Measurements from ENCODE around the gene CNTF. TPM values are rescaled to one million over a fixed set of nuclear protein-coding genes. Genes with fewer than 3 reads are reported as not detected.
"Not testable (repeated sequence)": the region's sequence is repeated elsewhere in the genome, so short reads cannot be mapped to it uniquely, and the experiment has no call there.

CNTF gene
- total RNA-seq = 0.99 and 1.1 TPM in 2 replicates

- no peak for DNase-seq (ENCODE audit: low read depth in 2 of 2)
Observed at GRCh38 chr11:58622344-58622743, at the start of gene CNTF. Gene CNTF, plus strand, starts transcription at chr11:58622665. Its CDS starts 88 bp downstream, at chr11:58622753.

- not testable (repeated sequence) for DNase-seq (ENCODE audit: low read depth in 2 of 2)
Observed at GRCh38 chr11:58572906-58573305, 49.6 kb upstream of the CNTF start.

- peak; percentile 45 to 88 for DNase-seq (ENCODE audit: low read depth in 2 of 2)
Observed at GRCh38 chr11:58573451-58574104, 48.9 kb upstream of the CNTF start.

GRCh38 chr11:58574881-58575280 is 47.6 kb upstream of the CNTF start:
- DNase-seq (ENCODE audit: low read depth in 2 of 2) = peak in 1 of 2 donors; percentile 20

GRCh38 chr11:58575377-58576020 is 47.0 kb upstream of the CNTF start, which contains the start of gene LPXN:
Gene LPXN, minus strand, starts transcription at chr11:58575856. Its CDS starts 84 bp downstream, at chr11:58575772.
- peak in 1 of 2 donors; percentile 69 for DNase-seq (ENCODE audit: low read depth in 2 of 2)

- DNase-seq (ENCODE audit: low read depth in 2 of 2) = peak; percentile 48 to 61
Observed at GRCh38 chr11:58576887-58577471, 45.5 kb upstream of the CNTF start.

- DNase-seq (ENCODE audit: low read depth in 2 of 2) = peak; percentile 63 to 97
Observed at GRCh38 chr11:58577555-58578135, 44.8 kb upstream of the CNTF start.

- peak; percentile 97 to 99 for DNase-seq (ENCODE audit: low read depth in 2 of 2)
Observed at GRCh38 chr11:58578136-58578634, 44.3 kb upstream of the CNTF start.

GRCh38 chr11:58578635-58579191 is 43.8 kb upstream of the CNTF start, which contains the start of gene ZFP91:
Gene ZFP91, plus strand, starts transcription at chr11:58579063. Its CDS starts 219 bp downstream, at chr11:58579282.
- peak; percentile 98 to 99 for DNase-seq (ENCODE audit: low read depth in 2 of 2)

GRCh38 chr11:58579192-58580129 is 43.0 kb upstream of the CNTF start:
- peak; percentile 94 to 96 for DNase-seq (ENCODE audit: low read depth in 2 of 2)

- no peak for DNase-seq (ENCODE audit: low read depth in 2 of 2)
Observed at GRCh38 chr11:58580311-58580710, 42.2 kb upstream of the CNTF start.

GRCh38 chr11:58582437-58582836 is 40.0 kb upstream of the CNTF start:
- DNase-seq (ENCODE audit: low read depth in 2 of 2) = no peak

GRCh38 chr11:58586998-58587397 is 35.5 kb upstream of the CNTF start:
- no peak for DNase-seq (ENCODE audit: low read depth in 2 of 2)

GRCh38 chr11:58591659-58592058 is 30.8 kb upstream of the CNTF start:
- no peak for DNase-seq (ENCODE audit: low read depth in 2 of 2)

- DNase-seq (ENCODE audit: low read depth in 2 of 2) = no peak
Observed at GRCh38 chr11:58592760-58593472, 29.5 kb upstream of the CNTF start.

GRCh38 chr11:58594826-58595225 is 27.6 kb upstream of the CNTF start:
- no peak for DNase-seq (ENCODE audit: low read depth in 2 of 2)

- DNase-seq (ENCODE audit: low read depth in 2 of 2) = no peak
Observed at GRCh38 chr11:58596621-58597020, 25.8 kb upstream of the CNTF start.

- DNase-seq (ENCODE audit: low read depth in 2 of 2) = no peak
Observed at GRCh38 chr11:58597486-58598144, 24.9 kb upstream of the CNTF start.

GRCh38 chr11:58600510-58600909 is 22.0 kb upstream of the CNTF start:
- no peak for DNase-seq (ENCODE audit: low read depth in 2 of 2)

Data from lung microvascular endothelial cell (primary cell).